GM11168 (cell line): ENCODE results near the gene TRO.

ENCODE experiments used
- in situ Hi-C: fragments of 300-500 bp; cut with MboI; formaldehyde crosslinking; loops from one replicate; pipeline ENCODE4 v1.12.0; 2022; ENCODE audit warnings: low sequenced_read_pairs; ENCODE audit not compliant: unreplicated experiment

Gene TRO, protein sequence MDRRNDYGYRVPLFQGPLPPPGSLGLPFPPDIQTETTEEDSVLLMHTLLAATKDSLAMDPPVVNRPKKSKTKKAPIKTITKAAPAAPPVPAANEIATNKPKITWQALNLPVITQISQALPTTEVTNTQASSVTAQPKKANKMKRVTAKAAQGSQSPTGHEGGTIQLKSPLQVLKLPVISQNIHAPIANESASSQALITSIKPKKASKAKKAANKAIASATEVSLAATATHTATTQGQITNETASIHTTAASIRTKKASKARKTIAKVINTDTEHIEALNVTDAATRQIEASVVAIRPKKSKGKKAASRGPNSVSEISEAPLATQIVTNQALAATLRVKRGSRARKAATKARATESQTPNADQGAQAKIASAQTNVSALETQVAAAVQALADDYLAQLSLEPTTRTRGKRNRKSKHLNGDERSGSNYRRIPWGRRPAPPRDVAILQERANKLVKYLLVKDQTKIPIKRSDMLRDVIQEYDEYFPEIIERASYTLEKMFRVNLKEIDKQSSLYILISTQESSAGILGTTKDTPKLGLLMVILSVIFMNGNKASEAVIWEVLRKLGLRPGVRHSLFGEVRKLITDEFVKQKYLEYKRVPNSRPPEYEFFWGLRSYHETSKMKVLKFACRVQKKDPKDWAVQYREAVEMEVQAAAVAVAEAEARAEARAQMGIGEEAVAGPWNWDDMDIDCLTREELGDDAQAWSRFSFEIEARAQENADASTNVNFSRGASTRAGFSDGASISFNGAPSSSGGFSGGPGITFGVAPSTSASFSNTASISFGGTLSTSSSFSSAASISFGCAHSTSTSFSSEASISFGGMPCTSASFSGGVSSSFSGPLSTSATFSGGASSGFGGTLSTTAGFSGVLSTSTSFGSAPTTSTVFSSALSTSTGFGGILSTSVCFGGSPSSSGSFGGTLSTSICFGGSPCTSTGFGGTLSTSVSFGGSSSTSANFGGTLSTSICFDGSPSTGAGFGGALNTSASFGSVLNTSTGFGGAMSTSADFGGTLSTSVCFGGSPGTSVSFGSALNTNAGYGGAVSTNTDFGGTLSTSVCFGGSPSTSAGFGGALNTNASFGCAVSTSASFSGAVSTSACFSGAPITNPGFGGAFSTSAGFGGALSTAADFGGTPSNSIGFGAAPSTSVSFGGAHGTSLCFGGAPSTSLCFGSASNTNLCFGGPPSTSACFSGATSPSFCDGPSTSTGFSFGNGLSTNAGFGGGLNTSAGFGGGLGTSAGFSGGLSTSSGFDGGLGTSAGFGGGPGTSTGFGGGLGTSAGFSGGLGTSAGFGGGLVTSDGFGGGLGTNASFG (N-terminal part only)

DNA sequence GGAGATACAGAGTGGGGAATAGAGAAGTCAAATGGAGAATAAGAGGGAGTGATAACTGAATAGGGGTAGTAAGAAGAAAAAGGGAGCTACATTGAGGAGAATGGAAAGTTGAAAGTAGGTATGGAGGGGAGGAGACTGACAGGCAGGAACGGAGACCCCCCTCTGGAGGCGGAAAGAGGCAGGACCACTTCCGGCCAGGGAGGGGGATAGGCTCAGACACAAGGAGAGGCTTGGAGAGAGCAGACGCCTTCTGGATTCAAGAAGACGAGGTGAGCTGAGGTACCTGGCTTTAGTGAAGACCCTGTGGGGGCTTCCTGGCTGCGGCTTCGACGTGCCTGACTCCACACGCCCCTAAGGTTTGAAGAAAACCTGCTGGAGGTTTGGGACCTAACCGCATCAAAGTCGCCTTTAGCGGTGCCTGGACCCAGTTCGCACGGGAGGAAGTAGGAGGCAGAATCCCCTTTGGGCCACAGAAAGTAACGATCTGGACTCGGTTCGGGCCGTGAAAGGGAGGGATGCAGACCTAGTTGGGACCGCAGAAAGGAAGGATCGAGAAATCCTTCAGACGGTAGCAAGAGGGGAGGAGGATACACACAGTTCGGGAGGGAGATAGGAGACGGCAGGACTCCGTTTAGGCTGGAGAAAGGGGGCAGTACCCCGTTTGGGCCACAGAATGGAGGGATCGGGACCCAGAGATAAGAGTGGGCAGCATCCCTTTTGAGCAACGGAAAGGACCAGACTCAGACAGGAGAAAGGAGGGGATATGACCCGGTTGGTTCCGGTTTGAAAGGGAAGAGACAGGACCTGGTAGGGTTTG lies at the start of gene TRO:
Gene TRO (plus strand): TSS at position 215 of the 817 bp plus-strand sequence. CDS start 1,423 bp downstream, outside the sequence.
- in situ Hi-C loops, result no loop called here

DNA sequence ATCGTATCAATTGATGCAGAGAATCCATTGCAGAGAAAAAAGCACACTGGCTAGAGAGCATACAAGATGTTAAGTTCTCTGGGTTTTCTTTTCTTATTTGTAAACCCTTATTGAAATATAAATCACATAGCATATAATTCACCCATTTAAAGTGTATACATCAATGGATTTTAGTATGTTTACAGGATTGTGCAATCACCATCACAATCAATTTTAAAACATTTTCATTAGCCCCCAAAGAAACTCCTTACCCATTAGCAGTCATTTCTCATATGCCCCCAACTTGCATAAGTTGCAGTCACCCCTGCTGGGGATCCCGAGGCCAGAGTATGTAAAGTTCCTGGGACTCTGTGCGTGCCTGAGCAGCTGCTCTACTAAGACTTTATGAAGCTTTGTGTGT lies 34.9 kb upstream of the TRO start:
- in situ Hi-C loops, result no loop called here

DNA sequence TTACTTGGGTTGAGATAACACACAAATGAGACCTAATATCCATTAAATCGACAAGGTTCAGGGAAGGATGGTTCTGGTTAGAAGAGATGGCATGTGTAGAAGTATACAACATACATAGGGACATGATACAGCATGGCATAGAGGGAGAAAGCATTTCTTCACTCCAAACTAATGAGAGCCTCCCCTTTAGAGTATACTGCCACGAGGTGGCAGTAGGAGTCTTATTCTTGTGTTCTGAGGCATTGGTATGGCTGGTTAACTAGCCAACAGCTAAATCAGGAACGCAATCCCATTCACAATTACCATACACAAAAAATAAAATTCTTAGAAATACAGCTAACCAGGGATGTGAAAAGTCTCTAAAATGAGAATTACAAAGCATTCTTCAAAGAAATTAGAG lies 29.1 kb upstream of the TRO start:
- in situ Hi-C loops, result no loop called here

DNA sequence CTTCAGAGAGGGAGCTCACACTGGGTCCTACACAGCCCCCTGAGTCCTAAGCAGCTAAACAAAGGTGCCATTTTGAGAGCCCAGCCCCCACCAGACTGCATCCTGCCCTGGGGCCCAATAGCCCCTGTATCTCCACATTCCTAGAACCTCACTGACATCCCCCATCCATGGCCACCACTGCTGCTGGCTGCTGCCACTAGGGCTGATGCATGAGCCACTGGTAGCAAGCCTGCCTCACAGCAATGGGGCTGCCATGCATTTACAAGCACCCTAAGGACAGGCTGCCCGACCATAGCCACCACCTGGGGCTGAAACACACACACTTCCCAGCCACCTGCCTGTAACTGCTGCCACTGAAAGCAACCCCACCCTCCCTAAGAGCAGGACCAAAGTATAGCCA lies 26.5 kb upstream of the TRO start:
- in situ Hi-C loops, result no loop called here

DNA sequence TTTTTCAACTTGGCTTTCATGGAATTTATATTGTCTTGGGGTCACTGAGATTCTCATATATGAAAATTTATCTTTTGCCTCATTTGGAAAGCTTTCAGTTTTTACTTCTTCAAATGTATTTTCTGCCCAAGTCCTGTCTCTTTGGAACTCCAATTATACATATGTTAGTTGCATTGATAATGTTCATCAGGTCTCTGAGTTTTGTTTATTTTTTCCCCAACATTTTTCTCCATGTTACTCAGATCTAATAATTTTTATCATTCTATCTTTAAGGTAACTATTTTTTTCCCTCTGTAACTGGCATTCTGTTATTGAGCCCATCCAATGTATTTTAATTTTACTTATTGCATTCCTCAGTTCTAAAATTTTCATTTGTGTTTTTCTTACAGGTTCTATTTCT lies 10.7 kb upstream of the TRO start:
- in situ Hi-C loops, result no loop called here

DNA sequence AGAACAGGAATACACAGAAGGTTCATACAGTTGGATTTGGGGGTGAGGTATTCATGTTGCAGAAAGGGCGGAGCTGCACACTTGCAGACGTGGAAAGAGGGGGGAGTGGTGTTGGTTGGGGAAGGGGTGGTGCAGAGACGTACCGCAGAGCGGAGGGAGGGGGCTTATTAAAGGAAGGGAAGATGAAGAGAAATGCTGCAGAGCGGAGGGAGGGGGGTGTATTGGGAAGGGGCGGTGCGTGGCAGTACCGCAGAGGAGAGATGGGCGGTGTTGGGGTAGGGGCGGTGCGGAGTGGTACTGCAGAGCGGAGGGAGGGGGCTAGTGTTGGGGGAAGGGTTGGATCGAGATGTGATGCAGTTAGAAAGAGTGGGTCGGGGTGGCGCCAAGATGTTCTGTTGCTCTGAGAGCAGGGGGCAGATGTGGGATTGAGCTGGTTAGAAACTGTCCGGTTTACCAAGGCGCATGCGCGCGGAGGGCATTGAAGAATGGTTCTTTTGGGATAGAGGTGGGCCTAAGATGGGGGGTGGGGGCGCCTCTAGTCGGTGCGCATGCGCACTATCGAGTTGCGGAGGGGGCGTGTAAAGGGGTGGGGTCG lies 900 bp downstream of the TRO start:
- in situ Hi-C loops, result no loop called here

DNA sequence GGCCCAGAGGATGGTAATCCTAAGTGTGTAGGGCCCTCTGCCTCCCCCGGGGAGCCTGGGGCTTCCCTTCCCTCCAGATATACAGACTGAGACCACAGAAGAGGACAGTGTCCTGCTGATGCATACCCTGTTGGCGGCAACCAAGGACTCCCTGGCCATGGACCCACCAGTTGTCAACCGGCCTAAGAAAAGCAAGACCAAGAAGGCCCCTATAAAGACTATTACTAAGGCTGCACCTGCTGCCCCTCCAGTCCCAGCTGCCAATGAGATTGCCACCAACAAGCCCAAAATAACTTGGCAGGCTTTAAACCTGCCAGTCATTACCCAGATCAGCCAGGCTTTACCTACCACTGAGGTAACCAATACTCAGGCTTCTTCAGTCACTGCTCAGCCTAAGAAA lies 1.9 kb downstream of the TRO start:
- in situ Hi-C loops, result no loop called here

DNA sequence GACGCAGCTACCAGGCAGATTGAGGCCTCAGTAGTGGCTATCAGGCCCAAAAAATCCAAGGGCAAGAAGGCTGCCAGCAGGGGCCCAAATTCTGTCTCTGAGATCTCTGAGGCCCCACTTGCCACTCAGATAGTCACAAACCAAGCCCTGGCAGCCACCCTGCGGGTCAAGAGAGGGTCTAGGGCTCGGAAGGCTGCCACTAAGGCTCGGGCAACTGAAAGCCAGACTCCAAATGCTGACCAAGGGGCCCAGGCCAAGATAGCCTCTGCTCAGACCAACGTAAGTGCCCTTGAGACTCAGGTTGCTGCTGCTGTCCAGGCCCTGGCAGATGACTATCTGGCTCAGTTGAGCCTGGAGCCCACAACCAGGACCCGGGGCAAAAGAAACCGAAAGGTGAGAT lies 2.8 kb downstream of the TRO start:
- in situ Hi-C loops, result no loop called here

DNA sequence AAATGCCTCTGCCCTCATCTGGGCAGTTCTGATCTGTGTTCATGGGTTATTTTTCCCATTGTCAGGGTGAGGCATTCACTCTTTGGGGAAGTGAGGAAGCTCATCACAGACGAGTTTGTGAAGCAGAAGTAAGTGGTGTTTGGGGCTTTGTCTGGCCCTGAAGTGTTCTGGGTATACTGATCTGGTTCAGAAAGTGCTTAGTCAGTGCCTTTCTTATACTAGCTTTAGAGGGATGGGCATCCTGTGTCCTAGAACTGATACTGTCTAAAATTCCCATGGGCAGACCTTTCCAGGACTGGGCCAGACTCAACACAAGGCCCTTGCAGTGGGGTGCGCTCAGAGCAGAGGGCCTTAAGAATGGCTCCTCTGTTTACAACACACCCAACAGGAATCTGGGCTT lies 6.4 kb downstream of the TRO start:
- in situ Hi-C loops, result no loop called here

DNA sequence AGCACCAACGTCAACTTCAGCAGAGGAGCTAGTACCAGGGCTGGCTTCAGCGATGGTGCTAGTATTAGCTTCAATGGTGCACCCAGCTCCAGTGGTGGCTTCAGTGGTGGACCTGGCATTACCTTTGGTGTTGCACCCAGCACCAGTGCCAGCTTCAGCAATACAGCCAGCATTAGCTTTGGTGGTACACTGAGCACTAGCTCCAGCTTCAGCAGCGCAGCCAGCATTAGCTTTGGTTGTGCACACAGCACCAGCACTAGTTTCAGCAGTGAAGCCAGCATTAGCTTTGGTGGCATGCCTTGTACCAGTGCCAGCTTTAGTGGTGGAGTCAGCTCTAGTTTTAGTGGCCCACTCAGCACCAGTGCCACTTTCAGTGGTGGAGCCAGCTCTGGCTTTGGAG lies 8.3 kb downstream of the TRO start:
- in situ Hi-C loops, result no loop called here

DNA sequence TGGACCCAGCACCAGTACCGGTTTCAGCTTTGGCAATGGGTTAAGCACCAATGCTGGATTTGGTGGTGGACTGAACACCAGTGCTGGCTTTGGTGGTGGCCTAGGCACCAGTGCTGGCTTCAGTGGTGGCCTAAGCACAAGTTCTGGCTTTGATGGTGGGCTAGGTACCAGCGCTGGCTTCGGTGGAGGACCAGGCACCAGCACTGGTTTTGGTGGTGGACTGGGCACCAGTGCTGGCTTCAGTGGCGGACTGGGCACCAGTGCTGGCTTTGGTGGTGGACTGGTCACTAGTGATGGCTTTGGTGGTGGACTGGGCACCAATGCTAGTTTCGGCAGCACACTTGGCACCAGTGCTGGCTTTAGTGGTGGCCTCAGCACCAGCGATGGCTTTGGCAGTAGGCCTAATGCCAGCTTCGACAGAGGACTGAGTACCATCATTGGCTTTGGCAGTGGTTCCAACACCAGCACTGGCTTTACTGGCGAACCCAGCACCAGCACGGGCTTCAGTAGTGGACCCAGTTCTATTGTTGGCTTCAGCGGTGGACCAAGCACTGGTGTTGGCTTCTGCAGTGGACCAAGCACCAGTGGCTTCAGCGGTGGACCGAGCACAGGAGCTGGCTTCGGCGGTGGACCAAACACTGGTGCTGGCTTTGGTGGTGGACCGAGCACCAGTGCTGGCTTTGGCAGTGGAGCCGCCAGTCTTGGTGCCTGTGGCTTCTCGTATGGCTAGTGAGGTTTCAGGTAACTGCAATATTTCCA lies 9.8 kb downstream of the TRO start:
- in situ Hi-C loops, result no loop called here

DNA sequence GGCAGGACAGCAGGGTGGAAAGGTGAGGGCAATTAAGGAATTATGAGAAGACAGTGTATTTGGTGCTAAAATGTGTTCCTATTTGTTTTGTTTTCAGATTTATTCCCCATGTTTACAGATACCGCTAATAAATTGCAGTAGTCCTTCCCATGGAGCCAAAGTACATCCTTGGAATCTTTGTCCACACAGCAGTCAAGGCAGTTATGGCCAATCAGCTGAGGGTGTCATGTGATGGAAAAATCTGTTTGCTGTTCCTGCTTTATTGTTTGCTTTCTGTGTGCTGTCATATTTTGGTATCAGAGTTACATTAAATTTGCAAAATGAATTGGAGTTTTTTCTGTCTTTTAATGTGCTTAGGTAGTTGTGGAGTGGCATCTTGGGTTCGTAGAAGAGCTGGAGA lies 10.5 kb downstream of the TRO start:
- in situ Hi-C loops, result no loop called here

DNA sequence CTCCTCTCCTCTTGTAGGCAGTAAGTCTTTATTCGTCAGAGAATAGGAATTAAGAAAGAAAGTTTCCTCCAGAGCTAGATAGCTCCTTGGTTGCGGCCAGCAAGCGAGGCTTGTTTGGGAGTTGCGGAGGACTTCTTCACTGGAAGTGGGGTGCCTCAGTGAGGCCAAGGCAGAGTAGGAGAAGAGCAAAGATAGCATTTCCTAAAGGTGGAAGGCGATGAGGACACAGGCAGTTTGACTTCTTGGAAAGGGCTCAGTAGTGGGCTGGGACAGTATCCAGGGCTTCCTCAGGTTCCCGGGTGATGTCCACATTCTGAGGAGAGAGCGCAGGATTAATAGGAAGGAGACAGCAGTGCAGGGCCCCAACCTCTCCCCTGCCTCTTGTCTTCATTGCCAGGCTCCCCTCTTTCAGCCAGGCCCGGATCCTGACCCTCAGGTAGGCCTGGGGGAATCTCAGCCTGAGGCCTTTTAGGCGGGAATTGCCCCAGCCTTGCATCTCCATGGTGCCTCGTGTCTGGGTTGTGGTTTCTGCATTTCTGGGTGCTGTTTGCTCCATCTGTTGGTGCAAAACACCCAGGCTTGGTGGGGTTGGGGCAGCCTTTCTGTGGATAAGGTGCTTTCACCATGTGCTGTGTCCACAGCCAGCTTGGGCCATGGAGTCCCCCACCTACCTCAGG lies 12.7 kb downstream of the TRO start:
- in situ Hi-C loops, result no loop called here

DNA sequence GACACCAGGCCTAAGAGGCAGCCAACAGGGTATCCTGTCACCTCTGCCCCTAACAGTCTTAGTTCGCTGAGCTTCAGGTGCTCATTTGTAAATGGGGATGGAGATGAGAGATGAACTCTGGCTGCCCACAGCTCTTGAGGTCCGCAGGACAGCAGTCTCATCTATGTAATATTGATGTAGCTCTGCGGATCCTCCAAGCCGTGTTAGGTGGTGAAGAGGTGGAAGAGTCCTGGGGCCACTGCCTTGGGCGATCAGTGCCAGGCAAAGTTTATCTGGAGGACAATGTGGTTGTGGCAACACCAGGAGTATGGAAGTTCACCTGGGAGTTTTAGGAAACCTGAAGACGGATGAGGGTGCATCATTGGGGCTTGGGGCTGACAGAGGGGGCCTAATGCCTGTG lies 13.4 kb downstream of the TRO start:
- in situ Hi-C loops, result no loop called here

DNA sequence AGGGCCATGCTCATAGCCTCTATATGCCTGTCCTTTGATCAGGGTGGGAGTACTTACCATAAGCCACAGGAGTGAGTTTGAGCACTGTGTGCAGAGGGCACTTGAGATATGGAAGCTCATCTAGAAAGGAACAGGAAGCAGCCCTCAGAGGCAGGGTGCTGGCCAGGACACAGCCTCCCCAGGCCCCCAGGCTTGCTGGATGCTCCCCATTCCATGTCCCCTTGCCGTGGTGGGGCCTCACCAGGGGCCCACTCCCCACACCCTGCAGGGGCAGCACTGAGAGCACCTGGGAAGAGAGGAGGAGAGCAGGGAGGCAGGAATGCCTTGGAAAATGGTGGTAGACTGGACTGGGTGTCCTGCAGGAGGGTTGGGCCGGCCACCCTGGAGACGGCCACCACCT lies 14.3 kb downstream of the TRO start:
- in situ Hi-C loops, result no loop called here

DNA sequence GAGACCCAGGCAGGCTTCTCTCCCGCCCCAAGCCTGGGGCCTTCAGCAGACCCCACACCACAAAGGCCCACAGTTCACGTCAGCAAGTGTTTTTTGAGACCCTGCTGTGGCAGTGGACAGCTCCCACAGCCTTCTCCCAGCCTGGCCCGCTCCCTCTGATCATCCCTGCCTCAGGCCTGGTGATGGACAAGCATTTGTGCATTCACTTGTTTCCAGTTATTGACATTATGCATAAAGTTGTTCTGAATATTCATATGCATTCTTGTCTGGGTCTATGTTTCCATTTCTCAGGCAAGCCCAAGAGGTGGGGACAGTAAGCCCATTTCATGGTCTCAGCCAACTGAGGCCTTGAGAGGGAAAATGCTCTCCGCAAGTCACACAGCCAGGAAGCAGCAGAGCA lies 14.7 kb downstream of the TRO start:
- in situ Hi-C loops, result no loop called here

DNA sequence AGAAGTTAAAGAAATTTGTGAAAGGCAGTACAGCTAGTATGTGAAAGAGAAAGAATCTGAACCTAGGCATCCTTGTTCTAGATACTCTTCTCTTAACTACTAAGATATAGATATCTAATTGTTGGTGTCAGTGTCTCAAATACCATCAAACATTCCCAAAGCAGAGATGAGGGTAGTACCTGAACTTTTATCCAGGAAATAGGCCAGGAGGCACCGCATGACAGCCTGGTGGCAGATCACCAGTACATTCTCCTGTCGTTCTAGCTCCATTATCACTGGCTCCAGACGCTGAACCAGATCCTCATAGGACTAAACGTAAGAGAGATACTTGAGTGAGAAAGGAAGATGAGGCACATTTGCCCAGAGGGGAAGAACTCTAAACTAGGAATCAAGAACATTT lies 16.8 kb downstream of the TRO start:
- in situ Hi-C loops, result no loop called here

DNA sequence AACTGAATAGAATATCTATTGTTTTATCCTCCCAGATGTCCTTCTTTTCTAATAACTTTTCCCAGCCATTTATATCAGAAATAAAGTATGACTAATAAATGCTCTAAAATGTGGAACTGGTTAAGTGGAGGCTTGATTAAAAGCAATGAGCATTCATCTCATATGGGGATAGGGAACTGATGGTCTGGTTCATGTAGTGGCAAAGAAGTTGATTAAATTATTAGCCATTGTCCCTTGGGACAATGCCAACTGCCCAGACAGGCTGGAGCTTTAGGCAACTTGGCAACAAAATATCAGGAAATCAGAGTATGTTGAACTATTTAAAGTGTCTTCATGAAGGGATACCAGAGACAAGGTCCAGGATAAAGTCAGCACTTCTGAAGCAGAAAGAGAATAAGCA lies 24.2 kb downstream of the TRO start:
- in situ Hi-C loops, result no loop called here
